GM18511 (cell line): Measurements from ENCODE around the gene KIF3C.
"Not testable (repeated sequence)": the region's sequence is repeated elsewhere in the genome, so short reads cannot be mapped to it uniquely, and the experiment has no call there.

Experiments used
- ATAC-seq: cut with Tn5 transposase; IDR thresholded peaks from one replicate; pipeline ENCODE4 v1.9.1; 2021; ENCODE audit warnings: mild to moderate bottlenecking, moderate library complexity; ENCODE audit not compliant: unreplicated experiment

KIF3C gene

GRCh38 chr2:26000561-26001082 is 18.3 kb upstream of the KIF3C start:
- ATAC-seq, result no peak

GRCh38 chr2:25999406-25999805 is 17.1 kb upstream of the KIF3C start:
- not testable (repeated sequence) for ATAC-seq

- ATAC-seq, result not testable (repeated sequence)
Observed at GRCh38 chr2:25998816-25999383, 16.6 kb upstream of the KIF3C start.

- ATAC-seq, result no peak
Observed at GRCh38 chr2:25996844-25997243, 14.5 kb upstream of the KIF3C start.

- ATAC-seq, result no peak
Observed at GRCh38 chr2:25994509-25994908, 12.2 kb upstream of the KIF3C start.

GRCh38 chr2:25993049-25993448 is 10.8 kb upstream of the KIF3C start:
- ATAC-seq, result no peak

- no peak for ATAC-seq
Observed at GRCh38 chr2:25992556-25992955, 10.3 kb upstream of the KIF3C start.

- ATAC-seq, result no peak
Observed at GRCh38 chr2:25991965-25992364, 9.7 kb upstream of the KIF3C start.

GRCh38 chr2:25989154-25989553 is 6.9 kb upstream of the KIF3C start:
- ATAC-seq, result no peak

GRCh38 chr2:25988134-25988533 is 5.8 kb upstream of the KIF3C start:
- no peak for ATAC-seq

- no peak for ATAC-seq
Observed at GRCh38 chr2:25983735-25984134, 1.4 kb upstream of the KIF3C start.

- ATAC-seq, result no peak
Observed at GRCh38 chr2:25982968-25983280, 627 bp upstream of the KIF3C start.

GRCh38 chr2:25981596-25982272 is 563 bp downstream of the KIF3C start:
- peak; percentile 46 for ATAC-seq

GRCh38 chr2:25980951-25981350 is 1.3 kb downstream of the KIF3C start:
- ATAC-seq, result no peak

GRCh38 chr2:25980076-25980887 is 2.0 kb downstream of the KIF3C start:
- ATAC-seq, result no peak

GRCh38 chr2:25979001-25979400 is 3.3 kb downstream of the KIF3C start:
- no peak for ATAC-seq

- no peak for ATAC-seq
Observed at GRCh38 chr2:25977768-25978167, 4.5 kb downstream of the KIF3C start.

GRCh38 chr2:25976983-25977741 is 5.1 kb downstream of the KIF3C start:
- no peak for ATAC-seq

GRCh38 chr2:25972049-25972823 is 10.1 kb downstream of the KIF3C start:
- ATAC-seq, result no peak

- ATAC-seq, result no peak
Observed at GRCh38 chr2:25971596-25971995, 10.7 kb downstream of the KIF3C start.
